ENCODE data around the gene ABCA3. TPM values are rescaled to one million over a fixed set of nuclear protein-coding genes. Genes with fewer than 3 reads are reported as not detected.

Gene ABCA3
- total RNA-seq, 4 donors from 2014 or later = 7.5 to 27.5 (median 12.3) TPM

GRCh38 chr16:2323701-2324100 is 16.8 kb downstream of the ABCA3 start:
- Histone ChIP-seq H3K4me1 (no peaks in the 10 kb centered on the region), H3K27me3 (no peaks in the 10 kb centered on the region), H3K36me3 (peaks cover 0 to 84% of the 10 kb centered on the region in 2 donors), H3K27ac (no peak overlapping the region), H3K4me3 (no peak overlapping the region), H3K9me3 (no peaks in the 10 kb centered on the region)
- ATAC-seq = no peak
- TF ChIP-seq POLR2AphosphoS5 (IDR thresholded peaks at IDR 0.05) (no peak), CTCF (IDR thresholded peaks at IDR 0.05) (no peak), POLR2A (IDR thresholded peaks at IDR 0.05) (no peak), EP300 (IDR thresholded peaks at IDR 0.05) (no peak)
- WGBS, 2 donors (ENCODE audit: low coverage in 1 of 2) = 86 to 100% methylated on average over 1 to 6 of the region's 8 CpGs

GRCh38 chr16:2319606-2320005 is 20.9 kb downstream of the ABCA3 start:
- no peak for TF ChIP-seq POLR2AphosphoS5 (IDR thresholded peaks at IDR 0.05)
- TF ChIP-seq POLR2A (IDR thresholded peaks at IDR 0.05) = no peak
- TF ChIP-seq CTCF (IDR thresholded peaks at IDR 0.05) = no peak
- no peak for TF ChIP-seq EP300 (IDR thresholded peaks at IDR 0.05)
- H3K27ac ChIP-seq = no peak overlapping the region
- peaks cover 0 to 80% of the 10 kb centered on the region in 2 donors for H3K36me3 ChIP-seq
- 92 to 95% methylated on average over 3 to 8 of the region's 23 CpGs for WGBS, 2 donors (ENCODE audit: low coverage in 1 of 2)
- no peak overlapping the region for H3K4me3 ChIP-seq
- H3K4me1 ChIP-seq = no peaks in the 10 kb centered on the region
- no peaks in the 10 kb centered on the region for H3K9me3 ChIP-seq
- H3K27me3 ChIP-seq = no peaks in the 10 kb centered on the region
- no peak for ATAC-seq

- no peaks in the 10 kb centered on the region for H3K27me3 ChIP-seq
- no peaks in the 10 kb centered on the region for H3K9me3 ChIP-seq
- ATAC-seq = no peak
- WGBS, 2 donors (ENCODE audit: low coverage in 1 of 2) = 100% methylated on average over 2 of the region's 26 CpGs; no CpG with 5 or more reads in 1 of the 2 donors
- no peak overlapping the region for H3K27ac ChIP-seq
- H3K36me3 ChIP-seq = peaks cover 0 to 84% of the 10 kb centered on the region in 2 donors
- H3K4me1 ChIP-seq = no peaks in the 10 kb centered on the region
- TF ChIP-seq EP300 (IDR thresholded peaks at IDR 0.05) = no peak
- no peak for TF ChIP-seq POLR2AphosphoS5 (IDR thresholded peaks at IDR 0.05)
- no peak for TF ChIP-seq POLR2A (IDR thresholded peaks at IDR 0.05)
- no peak for TF ChIP-seq CTCF (IDR thresholded peaks at IDR 0.05)
- H3K4me3 ChIP-seq = no peak overlapping the region
These were observed 23.1 kb downstream of the ABCA3 start for GRCh38 chr16:2317231-2318020.

- H3K27me3 ChIP-seq = no peaks in the 10 kb centered on the region
- no peak overlapping the region for H3K4me3 ChIP-seq
- WGBS, 2 donors (ENCODE audit: low coverage in 1 of 2) = 83 to 94% methylated on average over 5 to 13 of the region's 30 CpGs
- TF ChIP-seq EP300 (IDR thresholded peaks at IDR 0.05) (no peak), POLR2AphosphoS5 (IDR thresholded peaks at IDR 0.05) (no peak), POLR2A (IDR thresholded peaks at IDR 0.05) (no peak), CTCF (IDR thresholded peaks at IDR 0.05) (no peak)
- H3K9me3 ChIP-seq = no peaks in the 10 kb centered on the region
- H3K36me3 ChIP-seq = peaks cover 0 to 62% of the 10 kb centered on the region in 2 donors
- H3K27ac ChIP-seq = no peak overlapping the region
- H3K4me1 ChIP-seq = no peaks in the 10 kb centered on the region
- ATAC-seq = no peak
These were observed 32.2 kb downstream of the ABCA3 start for GRCh38 chr16:2308089-2308962.

All from gastroesophageal sphincter (tissue), 4 donors.